Measurements from ENCODE around the gene KIF27.

Gene KIF27

DNA sequence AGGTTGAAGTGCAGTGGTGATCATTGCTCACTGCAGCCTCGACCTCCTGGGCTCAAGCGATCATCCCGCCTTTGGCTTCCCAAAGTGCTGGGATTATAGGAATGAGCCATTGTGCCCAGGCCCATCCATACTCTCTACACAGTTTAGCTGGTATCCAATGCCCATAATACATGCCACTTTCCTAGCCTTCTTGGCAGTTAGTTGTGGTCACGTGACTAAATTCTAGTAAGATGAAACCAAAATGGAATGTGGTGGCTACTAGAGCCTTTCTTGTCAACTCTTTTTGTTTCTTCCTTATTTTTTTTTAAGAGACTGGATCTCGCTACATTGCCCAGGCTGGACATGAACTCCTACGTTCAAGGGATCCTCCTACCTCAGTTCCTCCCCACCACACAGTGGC lies 15.3 kb upstream of the KIF27 start:
- ATAC-seq = peak; percentile 19; the same call in 2 of the 3 replicates

DNA sequence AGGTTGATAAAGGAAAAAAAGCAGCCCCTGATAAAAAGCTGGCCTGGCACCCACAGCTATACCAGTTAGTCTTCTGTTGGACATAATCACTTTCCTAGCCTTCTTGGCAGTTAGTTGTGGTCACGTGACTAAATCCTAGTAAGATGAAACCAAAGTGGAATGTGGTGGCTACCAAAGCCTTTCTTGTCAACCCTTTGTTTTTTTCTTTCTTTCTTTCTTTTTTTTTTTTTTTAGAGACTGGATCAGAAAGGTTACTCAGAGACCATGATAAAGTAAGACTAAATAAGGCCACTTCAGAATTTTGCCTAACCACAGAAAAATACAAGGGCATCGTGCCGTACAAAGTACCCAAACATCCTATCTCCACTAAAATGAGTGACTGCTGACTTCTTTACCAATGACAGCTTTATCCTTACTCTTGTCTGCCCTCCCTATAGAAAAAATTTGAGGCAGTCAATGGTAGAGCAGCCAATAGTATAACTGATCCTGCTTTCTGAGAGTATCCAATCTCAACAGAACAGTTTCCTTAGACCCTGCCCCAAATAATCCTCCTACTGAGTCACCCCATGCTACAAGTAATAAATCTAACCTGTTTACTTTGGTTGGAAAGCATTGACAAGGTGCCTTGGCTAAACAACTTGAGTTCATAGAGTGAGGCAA lies 14.2 kb upstream of the KIF27 start:
- TF ChIP-seq, protein P1, sequence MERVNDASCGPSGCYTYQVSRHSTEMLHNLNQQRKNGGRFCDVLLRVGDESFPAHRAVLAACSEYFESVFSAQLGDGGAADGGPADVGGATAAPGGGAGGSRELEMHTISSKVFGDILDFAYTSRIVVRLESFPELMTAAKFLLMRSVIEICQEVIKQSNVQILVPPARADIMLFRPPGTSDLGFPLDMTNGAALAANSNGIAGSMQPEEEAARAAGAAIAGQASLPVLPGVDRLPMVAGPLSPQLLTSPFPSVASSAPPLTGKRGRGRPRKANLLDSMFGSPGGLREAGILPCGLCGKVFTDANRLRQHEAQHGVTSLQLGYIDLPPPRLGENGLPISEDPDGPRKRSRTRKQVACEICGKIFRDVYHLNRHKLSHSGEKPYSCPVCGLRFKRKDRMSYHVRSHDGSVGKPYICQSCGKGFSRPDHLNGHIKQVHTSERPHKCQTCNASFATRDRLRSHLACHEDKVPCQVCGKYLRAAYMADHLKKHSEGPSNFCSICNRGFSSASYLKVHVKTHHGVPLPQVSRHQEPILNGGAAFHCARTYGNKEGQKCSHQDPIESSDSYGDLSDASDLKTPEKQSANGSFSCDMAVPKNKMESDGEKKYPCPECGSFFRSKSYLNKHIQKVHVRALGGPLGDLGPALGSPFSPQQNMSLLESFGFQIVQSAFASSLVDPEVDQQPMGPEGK (CRISPR knock-in tag; IDR thresholded peaks at IDR 0.05; ENCODE audit: borderline replicate concordance) = no peak
- TF ChIP-seq, protein P2, sequence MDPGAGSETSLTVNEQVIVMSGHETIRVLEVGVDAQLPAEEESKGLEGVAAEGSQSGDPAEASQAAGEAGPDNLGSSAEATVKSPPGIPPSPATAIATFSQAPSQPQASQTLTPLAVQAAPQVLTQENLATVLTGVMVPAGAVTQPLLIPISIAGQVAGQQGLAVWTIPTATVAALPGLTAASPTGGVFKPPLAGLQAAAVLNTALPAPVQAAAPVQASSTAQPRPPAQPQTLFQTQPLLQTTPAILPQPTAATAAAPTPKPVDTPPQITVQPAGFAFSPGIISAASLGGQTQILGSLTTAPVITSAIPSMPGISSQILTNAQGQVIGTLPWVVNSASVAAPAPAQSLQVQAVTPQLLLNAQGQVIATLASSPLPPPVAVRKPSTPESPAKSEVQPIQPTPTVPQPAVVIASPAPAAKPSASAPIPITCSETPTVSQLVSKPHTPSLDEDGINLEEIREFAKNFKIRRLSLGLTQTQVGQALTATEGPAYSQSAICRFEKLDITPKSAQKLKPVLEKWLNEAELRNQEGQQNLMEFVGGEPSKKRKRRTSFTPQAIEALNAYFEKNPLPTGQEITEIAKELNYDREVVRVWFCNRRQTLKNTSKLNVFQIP (CRISPR knock-in tag; IDR thresholded peaks at IDR 0.05; ENCODE audit: borderline replicate concordance, low read depth) = no peak
- TF ChIP-seq ISL1 (CRISPR knock-in tag; IDR thresholded peaks at IDR 0.05) (no peak), ZFP3 (CRISPR knock-in tag; IDR thresholded peaks at IDR 0.05) (no peak)
- ATAC-seq = peak; percentile 82

More for the DNA sequence above, 15.3 kb upstream of the KIF27 start:
- TF ChIP-seq BACH2 (CRISPR knock-in tag; IDR thresholded peaks at IDR 0.05; ENCODE audit: borderline replicate concordance) (no peak), ZFP3 (CRISPR knock-in tag; IDR thresholded peaks at IDR 0.05) (no peak), ZNF8 (CRISPR knock-in tag; IDR thresholded peaks at IDR 0.05) (no peak), ZFP30 (CRISPR knock-in tag; IDR thresholded peaks at IDR 0.05) (no peak), RARB (CRISPR knock-in tag; IDR thresholded peaks at IDR 0.05) (no peak), OSR1 (CRISPR knock-in tag; IDR thresholded peaks at IDR 0.05) (no peak), ZNF565 (CRISPR knock-in tag; conservative IDR thresholded peaks at IDR 0.05; ENCODE audit: low read depth) (no peak)
- TF ChIP-seq, protein P1 (CRISPR knock-in tag; IDR thresholded peaks at IDR 0.05; ENCODE audit: borderline replicate concordance) = no peak
- TF ChIP-seq, protein P3, sequence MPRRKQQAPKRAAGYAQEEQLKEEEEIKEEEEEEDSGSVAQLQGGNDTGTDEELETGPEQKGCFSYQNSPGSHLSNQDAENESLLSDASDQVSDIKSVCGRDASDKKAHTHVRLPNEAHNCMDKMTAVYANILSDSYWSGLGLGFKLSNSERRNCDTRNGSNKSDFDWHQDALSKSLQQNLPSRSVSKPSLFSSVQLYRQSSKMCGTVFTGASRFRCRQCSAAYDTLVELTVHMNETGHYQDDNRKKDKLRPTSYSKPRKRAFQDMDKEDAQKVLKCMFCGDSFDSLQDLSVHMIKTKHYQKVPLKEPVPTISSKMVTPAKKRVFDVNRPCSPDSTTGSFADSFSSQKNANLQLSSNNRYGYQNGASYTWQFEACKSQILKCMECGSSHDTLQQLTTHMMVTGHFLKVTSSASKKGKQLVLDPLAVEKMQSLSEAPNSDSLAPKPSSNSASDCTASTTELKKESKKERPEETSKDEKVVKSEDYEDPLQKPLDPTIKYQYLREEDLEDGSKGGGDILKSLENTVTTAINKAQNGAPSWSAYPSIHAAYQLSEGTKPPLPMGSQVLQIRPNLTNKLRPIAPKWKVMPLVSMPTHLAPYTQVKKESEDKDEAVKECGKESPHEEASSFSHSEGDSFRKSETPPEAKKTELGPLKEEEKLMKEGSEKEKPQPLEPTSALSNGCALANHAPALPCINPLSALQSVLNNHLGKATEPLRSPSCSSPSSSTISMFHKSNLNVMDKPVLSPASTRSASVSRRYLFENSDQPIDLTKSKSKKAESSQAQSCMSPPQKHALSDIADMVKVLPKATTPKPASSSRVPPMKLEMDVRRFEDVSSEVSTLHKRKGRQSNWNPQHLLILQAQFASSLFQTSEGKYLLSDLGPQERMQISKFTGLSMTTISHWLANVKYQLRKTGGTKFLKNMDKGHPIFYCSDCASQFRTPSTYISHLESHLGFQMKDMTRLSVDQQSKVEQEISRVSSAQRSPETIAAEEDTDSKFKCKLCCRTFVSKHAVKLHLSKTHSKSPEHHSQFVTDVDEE (CRISPR knock-in tag; IDR thresholded peaks at IDR 0.05) = no peak
- TF ChIP-seq, protein P2 (CRISPR knock-in tag; IDR thresholded peaks at IDR 0.05; ENCODE audit: borderline replicate concordance, low read depth) = no peak

DNA sequence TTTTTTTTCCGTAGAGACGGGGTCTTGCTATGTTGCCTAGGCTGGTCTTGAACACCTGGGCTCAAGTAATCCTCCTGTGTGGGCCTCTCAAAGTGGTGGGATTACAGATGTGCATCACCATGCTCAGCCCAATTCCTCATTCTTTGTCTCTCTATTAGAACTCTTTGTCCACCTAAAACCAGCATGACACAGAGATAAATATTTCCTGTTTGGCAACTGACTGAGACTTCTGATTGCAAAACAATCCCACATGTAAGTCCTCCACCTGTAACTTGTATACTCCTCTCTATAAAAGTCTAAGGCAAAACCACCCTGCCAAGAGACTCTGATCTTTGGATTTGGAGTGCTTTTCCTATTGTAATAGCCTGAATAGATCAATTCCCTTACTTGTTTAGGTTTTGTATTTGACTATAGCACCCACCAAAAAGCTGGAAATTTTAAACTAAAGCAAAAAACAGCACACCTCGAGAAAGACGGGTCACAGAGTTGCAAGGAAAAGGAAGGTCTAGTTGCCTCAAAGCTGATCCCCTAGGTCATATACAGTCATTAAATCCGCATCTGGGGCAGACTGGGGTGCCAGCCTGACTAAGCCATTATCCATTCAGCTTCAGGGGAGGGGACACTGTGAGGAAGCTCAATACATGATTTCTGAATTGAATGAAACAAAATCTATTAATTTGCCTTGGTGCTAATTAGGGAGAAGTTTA lies 13.5 kb upstream of the KIF27 start:
- peak; percentile 69 for ATAC-seq
- no peak for TF ChIP-seq GLIS3 (CRISPR knock-in tag; IDR thresholded peaks at IDR 0.05)
- TF ChIP-seq, protein P2 (CRISPR knock-in tag; IDR thresholded peaks at IDR 0.05; ENCODE audit: borderline replicate concordance, low read depth) = no peak
- TF ChIP-seq ZNF8 (CRISPR knock-in tag; IDR thresholded peaks at IDR 0.05) = no peak
- TF ChIP-seq CSDC2 (CRISPR knock-in tag; IDR thresholded peaks at IDR 0.05) = no peak
- TF ChIP-seq, protein P4, sequence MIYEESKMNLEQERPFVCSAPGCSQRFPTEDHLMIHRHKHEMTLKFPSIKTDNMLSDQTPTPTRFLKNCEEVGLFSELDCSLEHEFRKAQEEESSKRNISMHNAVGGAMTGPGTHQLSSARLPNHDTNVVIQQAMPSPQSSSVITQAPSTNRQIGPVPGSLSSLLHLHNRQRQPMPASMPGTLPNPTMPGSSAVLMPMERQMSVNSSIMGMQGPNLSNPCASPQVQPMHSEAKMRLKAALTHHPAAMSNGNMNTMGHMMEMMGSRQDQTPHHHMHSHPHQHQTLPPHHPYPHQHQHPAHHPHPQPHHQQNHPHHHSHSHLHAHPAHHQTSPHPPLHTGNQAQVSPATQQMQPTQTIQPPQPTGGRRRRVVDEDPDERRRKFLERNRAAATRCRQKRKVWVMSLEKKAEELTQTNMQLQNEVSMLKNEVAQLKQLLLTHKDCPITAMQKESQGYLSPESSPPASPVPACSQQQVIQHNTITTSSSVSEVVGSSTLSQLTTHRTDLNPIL (CRISPR knock-in tag; IDR thresholded peaks at IDR 0.05; ENCODE audit: low read depth) = no peak
- TF ChIP-seq ZC3H10 (CRISPR knock-in tag; IDR thresholded peaks at IDR 0.05) = no peak
- no peak for TF ChIP-seq ESRRG (CRISPR knock-in tag; IDR thresholded peaks at IDR 0.05)
- TF ChIP-seq TCF4 (CRISPR knock-in tag; IDR thresholded peaks at IDR 0.05; ENCODE audit: borderline replicate concordance) = no peak
- no peak for TF ChIP-seq TOX (CRISPR knock-in tag; IDR thresholded peaks at IDR 0.05; ENCODE audit: borderline replicate concordance)

All from SK-N-SH treated with all-trans-retinoic acid at 6 μM for 48 hours (cell line).